Psoas muscle (tissue), 8 donors: ENCODE measurements around the gene VPS13A. TPM values are rescaled to one million over a fixed set of nuclear protein-coding genes. Genes with fewer than 3 reads are reported as not detected.

Source experiments
- ATAC-seq, 4 donors: fragments of 200-7000 bp; cut with Tn5 transposase; one replicate each; pipeline ENCODE4 v1.9.1; 2020; ENCODE audit warnings: moderate library complexity in 3 of 4, mild to moderate bottlenecking in 2 of 4
- DNase-seq, 2 donors: peaks; one replicate each; pipeline ENCODE4 v3.0.0-alpha.2; 2020
- H3K27ac ChIP-seq: fragments of 200-600 bp; one replicate; pipeline ENCODE4 v1.8.0; 2022
- H3K27me3 ChIP-seq, 3 donors: fragments of 200-600 bp in 1 of 3; one replicate each; pipeline versions ENCODE4 v1.6.1 to v1.8.0; 2013 to 2022; ENCODE audit warnings: low read length in 2 of 3, mild to moderate bottlenecking in 2 of 3, moderate library complexity in 1 of 3; ENCODE audit not compliant: insufficient read depth in 3 of 3
- H3K36me3 ChIP-seq, 2 donors: fragments of 200-600 bp in 1 of 2; one replicate each; pipeline versions ENCODE4 v1.6.1 to v1.8.0; 2013 to 2022; ENCODE audit warnings: low read depth in 1 of 2, mild to moderate bottlenecking in 1 of 2, moderate library complexity in 1 of 2; ENCODE audit not compliant: insufficient read depth in 1 of 2
- H3K4me1 ChIP-seq: fragments of 200-600 bp; one replicate; pipeline ENCODE4 v1.8.0; 2022
- H3K4me3 ChIP-seq: fragments of 200-600 bp; one replicate; pipeline ENCODE4 v1.8.0; 2022; ENCODE audit warnings: mild to moderate bottlenecking
- H3K9me3 ChIP-seq: fragments of 200-600 bp; one replicate; pipeline ENCODE4 v1.8.0; 2022
- WGBS, 3 donors: extraction: QIAGEN DNeasy Blood & Tissue Kit; methylation state at CpG; one replicate each; pipeline versions ENCODE4 v1.1.6 to v1.1.7; 2013; 5-methylcytosine and 5-hydroxymethylcytosine counted together
- intact Hi-C, 2 donors: fragments of 100-400 bp; cut with DNase I; formaldehyde crosslinking; loops; one replicate each; pipeline versions ENCODE4 v1.11.0 to v1.14.2; 2022
- long read RNA-seq, 2 donors: library from polyadenylated mRNA; unstranded; transcript quantifications; one replicate each; pipeline ENCODE4 v2.0.0, GENCODE V29; 2021
- polyA plus RNA-seq, 3 donors: library from polyadenylated mRNA; stranded (reverse); fragments of 200-250 nt; gene quantifications; one replicate each; pipeline ENCODE4 v1.2.3, GENCODE V29; 2013
- total RNA-seq, 4 donors: library from RNA; stranded (reverse); fragmentation: NEBNext Ultra II Directional in 2 of 4; extraction: Animal tissue kit (Norgen Biotek cat#: 25700) in 2 of 4; gene quantifications; one replicate each; pipeline versions ENCODE4 v1.2.1 to v1.2.4, GENCODE V29; 2021 to 2023
- TF ChIP-seq, protein P1 (sequence below): fragments of 200-600 bp; IDR thresholded peaks from one replicate; pipeline ENCODE4 v1.8.0; 2022; ENCODE audit warnings: antibody characterized with exemption
- donor health status: healthy with polysubstance abuse.
- donor health status: DM: no; HTN: no; CAD: no; lungs with moderate emphysema.
- donor health status: Bipolar disorder and iron deficiency.
- donor health status: healthy.
- donor health status: DM: yes; HTN: yes; CAD: no.
- donor health status: DM: no; HTN: no; CAD: no.
- donor health status: DM: no; HTN: no; CAD: no.
- donor health status: DM: yes; HTN: yes; CAD: no.

The VPS13A gene
- total RNA-seq (10 to 100 TPM; 19.4 to 27.0 (median 20.7) TPM), polyA plus RNA-seq (1 to 10 TPM; 3.3 to 9.0 (median 4.7) TPM)
- long read RNA-seq, donor 1, partial matches to known transcripts = 1 of 2 reads
- long read RNA-seq, donor 1, other reads (novel, unspliced or antisense) = 1 of 2 reads
- long read RNA-seq, donor 2, partial matches to known transcripts = 5 of 8 reads
- long read RNA-seq, donor 2, other reads (novel, unspliced or antisense) = 3 of 8 reads

DNA sequence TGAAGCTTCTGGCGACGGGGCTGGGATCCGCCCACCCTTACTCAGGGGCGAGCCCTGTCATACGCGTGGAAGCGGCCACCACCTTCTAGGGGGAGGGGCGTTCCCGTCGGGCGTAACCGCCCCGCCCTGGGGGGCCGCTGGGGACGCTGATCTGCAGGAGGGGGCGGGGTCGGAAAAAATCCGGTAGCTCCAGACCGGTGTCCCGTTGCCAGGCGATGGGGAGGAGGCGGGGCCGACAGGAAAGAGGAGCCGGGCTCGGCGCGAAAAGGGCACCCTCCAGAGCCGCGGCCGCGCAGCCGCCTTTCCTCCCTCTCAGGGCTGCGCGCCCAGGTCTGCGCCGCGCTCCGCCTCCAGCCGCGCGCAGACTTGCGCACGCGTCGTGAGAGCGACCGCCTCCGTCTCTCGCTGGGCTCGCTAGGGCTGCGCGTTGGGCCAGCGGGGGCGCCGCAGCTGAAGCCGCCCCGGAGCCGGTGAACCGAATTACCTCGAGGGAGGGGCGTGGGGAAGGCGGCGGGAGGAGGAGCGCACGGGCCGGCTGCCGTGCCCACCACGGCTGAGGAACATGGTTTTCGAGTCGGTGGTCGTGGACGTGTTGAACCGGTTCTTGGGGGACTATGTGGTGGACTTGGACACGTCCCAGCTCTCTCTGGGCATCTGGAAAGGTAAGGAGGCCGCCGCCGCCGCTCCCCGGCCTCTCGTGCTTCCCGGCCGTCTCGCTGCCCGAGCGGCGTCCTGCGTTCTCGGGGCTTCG lies at the start of gene VPS13A:
Gene VPS13A (plus strand): TSS at position 392 of the 751 bp plus-strand sequence. CDS start 171 bp downstream, at position 563.
- intact Hi-C loops = loop anchor here in 1 of 2 donors (10.0 kb wide), 1 partner anchor 783 kb away; the partner anchor contains the start of gene RFK
- TF ChIP-seq, protein P1, sequence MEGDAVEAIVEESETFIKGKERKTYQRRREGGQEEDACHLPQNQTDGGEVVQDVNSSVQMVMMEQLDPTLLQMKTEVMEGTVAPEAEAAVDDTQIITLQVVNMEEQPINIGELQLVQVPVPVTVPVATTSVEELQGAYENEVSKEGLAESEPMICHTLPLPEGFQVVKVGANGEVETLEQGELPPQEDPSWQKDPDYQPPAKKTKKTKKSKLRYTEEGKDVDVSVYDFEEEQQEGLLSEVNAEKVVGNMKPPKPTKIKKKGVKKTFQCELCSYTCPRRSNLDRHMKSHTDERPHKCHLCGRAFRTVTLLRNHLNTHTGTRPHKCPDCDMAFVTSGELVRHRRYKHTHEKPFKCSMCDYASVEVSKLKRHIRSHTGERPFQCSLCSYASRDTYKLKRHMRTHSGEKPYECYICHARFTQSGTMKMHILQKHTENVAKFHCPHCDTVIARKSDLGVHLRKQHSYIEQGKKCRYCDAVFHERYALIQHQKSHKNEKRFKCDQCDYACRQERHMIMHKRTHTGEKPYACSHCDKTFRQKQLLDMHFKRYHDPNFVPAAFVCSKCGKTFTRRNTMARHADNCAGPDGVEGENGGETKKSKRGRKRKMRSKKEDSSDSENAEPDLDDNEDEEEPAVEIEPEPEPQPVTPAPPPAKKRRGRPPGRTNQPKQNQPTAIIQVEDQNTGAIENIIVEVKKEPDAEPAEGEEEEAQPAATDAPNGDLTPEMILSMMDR = peak; percentile 29

DNA sequence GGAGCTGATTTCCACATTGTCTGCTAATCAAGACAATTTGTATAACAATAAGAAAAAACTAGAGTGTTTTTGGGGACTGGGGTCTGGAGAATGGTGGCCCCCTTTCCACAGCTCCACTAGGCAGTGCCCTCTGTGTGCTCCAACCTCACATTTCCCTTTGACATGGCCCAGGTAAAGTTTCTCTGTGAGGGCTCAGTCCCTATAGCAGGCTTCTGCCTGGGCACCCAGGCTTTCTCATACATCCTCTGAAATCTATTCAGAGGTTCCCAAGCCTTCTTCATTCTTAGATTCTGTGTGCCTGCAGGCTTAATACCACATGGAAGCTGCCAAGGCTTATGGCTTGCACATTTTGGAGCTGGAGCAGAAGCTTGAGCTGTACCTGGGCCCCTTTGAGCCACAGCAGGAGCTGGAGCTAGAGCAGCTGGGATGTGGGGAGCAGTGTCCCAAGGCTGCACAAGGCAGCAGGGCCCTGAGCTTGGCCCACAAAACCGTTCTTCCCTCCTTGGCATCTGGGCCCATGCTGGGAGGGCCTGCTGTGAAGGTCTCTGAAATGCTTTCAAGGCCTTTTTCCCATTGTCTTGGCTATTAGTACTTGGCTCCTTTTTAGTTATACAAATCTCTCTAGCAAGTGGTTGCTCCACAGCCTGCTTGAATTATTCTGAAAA lies 49.1 kb upstream of the VPS13A start:
- ATAC-seq = no peak
- TF ChIP-seq, protein P1 = no peak

More for the DNA sequence above, at the start of gene VPS13A:
- Histone ChIP-seq H3K27ac (peak within 1 kb of the TSS; percentile 93), H3K4me3 (peak within 1 kb of the TSS; percentile 86), H3K4me1 (peaks cover 50% of the 10 kb centered on the region), H3K36me3 (no peaks in the 10 kb centered on the region), H3K9me3 (no peaks in the 10 kb centered on the region), H3K27me3 (no peaks in the 10 kb centered on the region)
- ATAC-seq (peak; percentile 93 to 98 (median 94)), DNase-seq (peak; percentile 92 to 95)
- WGBS, 3 donors = 0% methylated on average over 76 to 89 of the region's 89 CpGs

DNA sequence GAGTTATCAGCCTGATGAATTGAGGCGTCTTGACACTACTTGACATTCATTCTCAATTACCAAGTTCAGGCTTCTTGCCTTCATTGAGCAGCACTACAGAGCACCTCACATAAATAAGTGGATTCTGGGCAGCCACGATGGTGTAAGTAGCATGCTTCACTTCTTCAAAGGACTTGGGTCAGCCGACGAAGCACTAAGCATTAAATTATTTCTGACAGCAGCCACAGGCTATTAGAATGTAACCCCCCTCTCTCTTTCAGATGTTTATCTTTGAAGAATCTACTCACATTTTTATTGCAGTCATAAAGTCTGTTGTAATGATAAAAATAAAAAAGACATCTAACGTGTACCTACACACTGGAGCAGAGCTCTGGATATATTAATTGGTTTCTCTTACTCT lies 45.9 kb upstream of the VPS13A start:
- H3K36me3 ChIP-seq = no peaks in the 10 kb centered on the region
- WGBS, 3 donors = 12 to 29% (median 14%) methylated on average over 5 of the region's 5 CpGs
- no peaks in the 10 kb centered on the region for H3K4me1 ChIP-seq
- H3K9me3 ChIP-seq = no peaks in the 10 kb centered on the region
- intact Hi-C loops = no loop called here
- H3K27ac ChIP-seq = no peak overlapping the region
- H3K27me3 ChIP-seq = no peaks in the 10 kb centered on the region
- ATAC-seq (no peak), DNase-seq (no peak)
- TF ChIP-seq, protein P1 = no peak
- no peak overlapping the region for H3K4me3 ChIP-seq

More for the DNA sequence above, 49.1 kb upstream of the VPS13A start:
- Histone ChIP-seq H3K4me1 (no peaks in the 10 kb centered on the region), H3K27ac (no peak overlapping the region), H3K27me3 (no peaks in the 10 kb centered on the region), H3K9me3 (no peaks in the 10 kb centered on the region), H3K36me3 (no peaks in the 10 kb centered on the region), H3K4me3 (no peak overlapping the region)
- 25 to 35% (median 32%) methylated on average over 1 of the region's 1 CpG for WGBS, 3 donors
- intact Hi-C loops = no loop called here
- DNase-seq = no peak

DNA sequence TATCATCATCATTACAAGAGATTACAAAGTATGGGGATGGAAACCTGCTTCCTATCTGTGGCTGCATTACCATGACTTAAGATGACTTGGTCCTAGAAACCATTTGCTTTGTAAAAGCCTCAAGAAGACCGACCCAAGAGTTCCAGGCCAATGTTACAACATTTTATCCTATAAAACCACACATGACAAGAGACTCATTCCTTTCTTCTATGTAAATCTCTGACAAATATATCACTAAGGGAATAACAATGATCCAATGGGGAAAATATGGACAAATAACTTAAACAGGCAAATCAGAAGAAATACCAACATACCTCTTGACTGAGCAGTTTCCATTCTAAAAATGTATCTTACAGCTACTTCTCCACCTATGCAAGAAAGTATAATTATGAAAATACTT lies 44.3 kb upstream of the VPS13A start:
- intact Hi-C loops = no loop called here
- TF ChIP-seq, protein P1 = no peak
- Histone ChIP-seq H3K4me1 (no peaks in the 10 kb centered on the region), H3K4me3 (no peak overlapping the region), H3K36me3 (no peaks in the 10 kb centered on the region), H3K27ac (no peak overlapping the region), H3K27me3 (no peaks in the 10 kb centered on the region), H3K9me3 (no peaks in the 10 kb centered on the region)
- 80 to 87% (median 83%) methylated on average over 1 of the region's 1 CpG for WGBS, 3 donors
- ATAC-seq (no peak), DNase-seq (no peak)
